ENCODE measurements around the gene S100A3.
"Not testable (repeated sequence)": the region's sequence is repeated elsewhere in the genome, so short reads cannot be mapped to it uniquely, and the experiment has no call there.

S100A3 gene

GRCh38 chr1:153534226-153534924, 14.7 kb downstream of the S100A3 start:
- Histone ChIP-seq H3K4me1 (ENCODE audit: control insufficient read depth, insufficient read depth, low read length) (peaks cover 44% of the 10 kb centered on the region), H3K27me3 (ENCODE audit: control insufficient read depth in 1 of 2, insufficient read depth in 2 of 2, low read length in 2 of 2) (no peaks in the 10 kb centered on the region), H3K27ac (ENCODE audit: low read length) (peak overlapping the region; percentile 98), H3K4me3 (ENCODE audit: low read length in 2 of 2) (peak overlapping the region; percentile 99), H3K9ac (ENCODE audit: low read length in 2 of 2) (peak overlapping the region; percentile 98 to 99), H3K9me3 (ENCODE audit: control insufficient read depth in 2 of 2, low read length in 2 of 2) (no peaks in the 10 kb centered on the region), H3K36me3 (ENCODE audit: control insufficient read depth in 2 of 2, insufficient read depth in 2 of 2, low read length in 2 of 2) (peaks cover 0 to 4% of the 10 kb centered on the region in 2 donors)

GRCh38 chr1:153533689-153534201, 15.3 kb downstream of the S100A3 start:
- H3K4me3 ChIP-seq (ENCODE audit: low read length in 2 of 2): peak overlapping the region; percentile 99
- H3K4me1 ChIP-seq (ENCODE audit: control insufficient read depth, insufficient read depth, low read length): peaks cover 44% of the 10 kb centered on the region

GRCh38 chr1:153532769-153533599, 16.1 kb downstream of the S100A3 start:
- Histone ChIP-seq H3K9me3 (ENCODE audit: control insufficient read depth in 2 of 2, low read length in 2 of 2) (no peaks in the 10 kb centered on the region), H3K9ac (ENCODE audit: low read length in 2 of 2) (peak overlapping the region; percentile 62 to 64), H3K27ac (ENCODE audit: low read length) (peak overlapping the region; percentile 98), H3K27me3 (ENCODE audit: control insufficient read depth in 1 of 2, insufficient read depth in 2 of 2, low read length in 2 of 2) (no peaks in the 10 kb centered on the region), H3K4me1 (ENCODE audit: control insufficient read depth, insufficient read depth, low read length) (peaks cover 42% of the 10 kb centered on the region), H3K36me3 (ENCODE audit: control insufficient read depth in 2 of 2, insufficient read depth in 2 of 2, low read length in 2 of 2) (peaks cover 0 to 4% of the 10 kb centered on the region in 2 donors), H3K4me3 (ENCODE audit: low read length in 2 of 2) (peak overlapping the region; percentile 99)

More at GRCh38 chr1:153533689-153534201, 15.3 kb downstream of the S100A3 start:
- Histone ChIP-seq H3K36me3 (ENCODE audit: control insufficient read depth in 2 of 2, insufficient read depth in 2 of 2, low read length in 2 of 2) (peaks cover 0 to 4% of the 10 kb centered on the region in 2 donors), H3K9ac (ENCODE audit: low read length in 2 of 2) (peak overlapping the region; percentile 62 to 64), H3K9me3 (ENCODE audit: control insufficient read depth in 2 of 2, low read length in 2 of 2) (no peaks in the 10 kb centered on the region), H3K27ac (ENCODE audit: low read length) (peak overlapping the region; percentile 98), H3K27me3 (ENCODE audit: control insufficient read depth in 1 of 2, insufficient read depth in 2 of 2, low read length in 2 of 2) (no peaks in the 10 kb centered on the region)

- peaks cover 0 to 4% of the 10 kb centered on the region in 2 donors for H3K36me3 ChIP-seq (ENCODE audit: control insufficient read depth in 2 of 2, insufficient read depth in 2 of 2, low read length in 2 of 2)
- no peak overlapping the region for H3K9ac ChIP-seq (ENCODE audit: low read length in 2 of 2)
- H3K9me3 ChIP-seq (ENCODE audit: control insufficient read depth in 2 of 2, low read length in 2 of 2): no peaks in the 10 kb centered on the region
- H3K27me3 ChIP-seq (ENCODE audit: control insufficient read depth in 1 of 2, insufficient read depth in 2 of 2, low read length in 2 of 2): no peaks in the 10 kb centered on the region
- no peak overlapping the region for H3K27ac ChIP-seq (ENCODE audit: low read length)
- no peak overlapping the region for H3K4me3 ChIP-seq (ENCODE audit: low read length in 2 of 2)
- H3K4me1 ChIP-seq (ENCODE audit: control insufficient read depth, insufficient read depth, low read length): peaks cover 40% of the 10 kb centered on the region
Observed at GRCh38 chr1:153532181-153532580, 16.9 kb downstream of the S100A3 start.

- H3K27ac ChIP-seq (ENCODE audit: low read length): no peak overlapping the region
- no peak overlapping the region for H3K4me3 ChIP-seq (ENCODE audit: low read length in 2 of 2)
- no peaks in the 10 kb centered on the region for H3K27me3 ChIP-seq (ENCODE audit: control insufficient read depth in 1 of 2, insufficient read depth in 2 of 2, low read length in 2 of 2)
- no peaks in the 10 kb centered on the region for H3K9me3 ChIP-seq (ENCODE audit: control insufficient read depth in 2 of 2, low read length in 2 of 2)
- H3K36me3 ChIP-seq (ENCODE audit: control insufficient read depth in 2 of 2, insufficient read depth in 2 of 2, low read length in 2 of 2): peaks cover 0 to 4% of the 10 kb centered on the region in 2 donors
- no peak overlapping the region for H3K9ac ChIP-seq (ENCODE audit: low read length in 2 of 2)
- peaks cover 37% of the 10 kb centered on the region for H3K4me1 ChIP-seq (ENCODE audit: control insufficient read depth, insufficient read depth, low read length)
Observed at GRCh38 chr1:153531638-153532037, 17.4 kb downstream of the S100A3 start.

- peaks cover 3% of the 10 kb centered on the region for H3K4me1 ChIP-seq (ENCODE audit: control insufficient read depth, insufficient read depth, low read length)
- H3K36me3 ChIP-seq (ENCODE audit: control insufficient read depth in 2 of 2, insufficient read depth in 2 of 2, low read length in 2 of 2): no peaks in the 10 kb centered on the region
- H3K9me3 ChIP-seq (ENCODE audit: control insufficient read depth in 2 of 2, low read length in 2 of 2): no peaks in the 10 kb centered on the region
- no peak overlapping the region for H3K4me3 ChIP-seq (ENCODE audit: low read length in 2 of 2)
- H3K27me3 ChIP-seq (ENCODE audit: control insufficient read depth in 1 of 2, insufficient read depth in 2 of 2, low read length in 2 of 2): no peaks in the 10 kb centered on the region
- H3K27ac ChIP-seq (ENCODE audit: low read length): no peak overlapping the region
- no peak overlapping the region for H3K9ac ChIP-seq (ENCODE audit: low read length in 2 of 2)
Observed at GRCh38 chr1:153527683-153528040, 21.4 kb downstream of the S100A3 start.

GRCh38 chr1:153527023-153527682, 21.9 kb downstream of the S100A3 start:
- Histone ChIP-seq H3K4me1 (ENCODE audit: control insufficient read depth, insufficient read depth, low read length) (peaks cover 3% of the 10 kb centered on the region), H3K36me3 (ENCODE audit: control insufficient read depth in 2 of 2, insufficient read depth in 2 of 2, low read length in 2 of 2) (no peaks in the 10 kb centered on the region), H3K9ac (ENCODE audit: low read length in 2 of 2) (no peak overlapping the region), H3K4me3 (ENCODE audit: low read length in 2 of 2) (no peak overlapping the region), H3K27ac (ENCODE audit: low read length) (no peak overlapping the region), H3K27me3 (ENCODE audit: control insufficient read depth in 1 of 2, insufficient read depth in 2 of 2, low read length in 2 of 2) (no peaks in the 10 kb centered on the region), H3K9me3 (ENCODE audit: control insufficient read depth in 2 of 2, low read length in 2 of 2) (no peaks in the 10 kb centered on the region)

GRCh38 chr1:153526132-153526543, 22.9 kb downstream of the S100A3 start:
- Histone ChIP-seq H3K4me3 (ENCODE audit: low read length in 2 of 2) (no peak overlapping the region), H3K4me1 (ENCODE audit: control insufficient read depth, insufficient read depth, low read length) (no peaks in the 10 kb centered on the region), H3K27me3 (ENCODE audit: control insufficient read depth in 1 of 2, insufficient read depth in 2 of 2, low read length in 2 of 2) (no peaks in the 10 kb centered on the region), H3K9me3 (ENCODE audit: control insufficient read depth in 2 of 2, low read length in 2 of 2) (no peaks in the 10 kb centered on the region), H3K27ac (ENCODE audit: low read length) (no peak overlapping the region), H3K36me3 (ENCODE audit: control insufficient read depth in 2 of 2, insufficient read depth in 2 of 2, low read length in 2 of 2) (no peaks in the 10 kb centered on the region), H3K9ac (ENCODE audit: low read length in 2 of 2) (no peak overlapping the region)

GRCh38 chr1:153525088-153525728, 23.9 kb downstream of the S100A3 start:
- no peak overlapping the region for H3K27ac ChIP-seq (ENCODE audit: low read length)
- H3K36me3 ChIP-seq (ENCODE audit: control insufficient read depth in 2 of 2, insufficient read depth in 2 of 2, low read length in 2 of 2): no peaks in the 10 kb centered on the region
- no peaks in the 10 kb centered on the region for H3K4me1 ChIP-seq (ENCODE audit: control insufficient read depth, insufficient read depth, low read length)
- H3K9ac ChIP-seq (ENCODE audit: low read length in 2 of 2): no peak overlapping the region
- H3K4me3 ChIP-seq (ENCODE audit: low read length in 2 of 2): no peak overlapping the region
- no peaks in the 10 kb centered on the region for H3K27me3 ChIP-seq (ENCODE audit: control insufficient read depth in 1 of 2, insufficient read depth in 2 of 2, low read length in 2 of 2)
- H3K9me3 ChIP-seq (ENCODE audit: control insufficient read depth in 2 of 2, low read length in 2 of 2): no peaks in the 10 kb centered on the region

- not testable (repeated sequence) for H3K36me3 ChIP-seq (ENCODE audit: control insufficient read depth in 2 of 2, insufficient read depth in 2 of 2, low read length in 2 of 2); H3K9ac ChIP-seq (ENCODE audit: low read length in 2 of 2); H3K4me1 ChIP-seq (ENCODE audit: control insufficient read depth, insufficient read depth, low read length); H3K27me3 ChIP-seq (ENCODE audit: control insufficient read depth in 1 of 2, insufficient read depth in 2 of 2, low read length in 2 of 2); H3K27ac ChIP-seq (ENCODE audit: low read length); H3K9me3 ChIP-seq (ENCODE audit: control insufficient read depth in 2 of 2, low read length in 2 of 2); H3K4me3 ChIP-seq (ENCODE audit: low read length in 2 of 2)
Observed at GRCh38 chr1:153522353-153523048, 26.6 kb downstream of the S100A3 start.
